GM18517 (cell line): ENCODE results near the gene CCL27.

Experiments used
- ATAC-seq: cut with Tn5 transposase; IDR thresholded peaks from one replicate; pipeline ENCODE4 v1.9.1; 2021; ENCODE audit warnings: mild to moderate bottlenecking, moderate library complexity; ENCODE audit not compliant: unreplicated experiment

CCL27 gene

DNA sequence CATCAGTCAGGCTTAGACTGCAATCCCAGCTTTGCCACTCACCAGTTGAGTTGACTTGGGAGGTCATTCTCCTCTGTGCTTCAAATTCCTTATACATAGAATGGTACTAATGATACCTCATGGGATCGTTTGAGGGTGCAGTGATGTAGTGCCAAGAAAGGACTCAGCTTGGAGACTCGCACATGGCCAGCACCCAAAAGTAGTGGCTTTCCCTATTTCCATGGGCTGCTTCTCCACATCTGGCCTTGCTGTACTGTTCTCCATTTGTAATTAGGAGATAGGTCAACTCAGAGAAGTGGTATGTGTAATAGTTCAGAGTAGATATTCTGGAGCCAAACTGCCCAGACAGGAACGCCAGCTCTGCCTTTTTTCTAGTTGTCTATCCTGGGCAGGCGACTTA, 23.1 kb upstream of the CCL27 start:
- ATAC-seq, result no peak

- ATAC-seq, result no peak
Measured at GRCh38 chr9:34684816-34685215, 22.4 kb upstream of the CCL27 start.

DNA sequence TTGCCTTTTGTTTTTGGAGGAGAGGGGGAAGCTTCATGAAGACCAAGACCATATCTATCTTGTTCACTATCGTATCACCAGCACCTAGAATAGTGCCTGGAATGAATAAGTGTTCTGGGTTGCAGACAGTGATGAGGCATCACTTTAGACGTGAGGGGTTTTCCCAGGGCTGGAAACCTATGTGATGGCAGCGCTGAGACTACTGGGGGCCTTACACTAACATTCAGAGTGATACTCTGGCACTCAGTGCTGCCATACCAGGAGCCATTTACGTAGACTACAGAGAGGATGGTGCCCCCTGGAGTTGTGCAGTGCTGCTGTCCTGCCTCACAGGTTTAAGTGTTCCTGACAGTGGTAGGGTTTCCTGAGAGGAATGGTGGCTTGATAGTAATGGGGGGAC, 21.7 kb upstream of the CCL27 start:
- ATAC-seq, result no peak

GRCh38 chr9:34675869-34676268, 13.4 kb upstream of the CCL27 start:
- no peak for ATAC-seq

DNA sequence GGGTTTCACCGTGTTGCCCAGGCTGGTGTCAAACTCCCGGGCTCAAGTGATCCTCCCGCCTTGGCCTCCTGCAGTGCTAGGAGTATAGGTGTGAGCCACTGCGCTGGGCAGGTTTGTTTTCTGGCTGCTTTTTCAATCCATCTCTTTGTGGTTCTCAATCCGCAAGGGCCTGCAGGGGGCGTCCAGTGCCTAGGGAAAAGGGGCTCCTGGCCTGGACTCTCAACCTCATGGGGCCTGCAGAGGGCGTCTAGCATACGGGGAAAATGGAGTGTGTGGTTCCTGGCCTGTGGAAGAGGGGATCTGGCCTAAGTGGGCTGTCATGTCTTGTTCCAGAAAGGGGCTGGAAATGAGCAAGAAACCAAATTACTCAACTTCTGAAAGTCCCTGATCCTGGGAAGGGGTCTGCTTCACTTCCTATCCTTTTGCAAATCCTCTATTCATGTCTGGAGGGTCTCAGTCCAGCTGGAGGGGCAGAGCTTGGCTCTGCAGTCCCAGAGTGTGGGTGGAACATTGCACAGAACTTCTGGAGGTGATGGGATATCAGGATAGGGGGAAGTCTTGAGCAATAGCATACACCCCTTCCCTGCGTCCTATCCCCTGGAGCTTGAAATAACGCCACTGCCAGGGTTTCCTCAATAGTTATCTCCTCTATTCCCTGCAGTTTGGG, 12.7 kb upstream of the CCL27 start:
- no peak for ATAC-seq

- ATAC-seq, result no peak
Measured at GRCh38 chr9:34674440-34674839, 12.0 kb upstream of the CCL27 start.

- ATAC-seq, result no peak
Measured at GRCh38 chr9:34671307-34671706, 8.8 kb upstream of the CCL27 start.

GRCh38 chr9:34669809-34670562, 7.5 kb upstream of the CCL27 start:
- no peak for ATAC-seq

- peak; percentile 61 for ATAC-seq
Measured at GRCh38 chr9:34665381-34666250, 3.2 kb upstream of the CCL27 start.

GRCh38 chr9:34665067-34665380, 2.6 kb upstream of the CCL27 start:
- ATAC-seq, result no peak

GRCh38 chr9:34664281-34665066, 2.0 kb upstream of the CCL27 start:
- ATAC-seq, result peak; percentile 50

GRCh38 chr9:34663303-34663605, 797 bp upstream of the CCL27 start:
- ATAC-seq, result no peak

DNA sequence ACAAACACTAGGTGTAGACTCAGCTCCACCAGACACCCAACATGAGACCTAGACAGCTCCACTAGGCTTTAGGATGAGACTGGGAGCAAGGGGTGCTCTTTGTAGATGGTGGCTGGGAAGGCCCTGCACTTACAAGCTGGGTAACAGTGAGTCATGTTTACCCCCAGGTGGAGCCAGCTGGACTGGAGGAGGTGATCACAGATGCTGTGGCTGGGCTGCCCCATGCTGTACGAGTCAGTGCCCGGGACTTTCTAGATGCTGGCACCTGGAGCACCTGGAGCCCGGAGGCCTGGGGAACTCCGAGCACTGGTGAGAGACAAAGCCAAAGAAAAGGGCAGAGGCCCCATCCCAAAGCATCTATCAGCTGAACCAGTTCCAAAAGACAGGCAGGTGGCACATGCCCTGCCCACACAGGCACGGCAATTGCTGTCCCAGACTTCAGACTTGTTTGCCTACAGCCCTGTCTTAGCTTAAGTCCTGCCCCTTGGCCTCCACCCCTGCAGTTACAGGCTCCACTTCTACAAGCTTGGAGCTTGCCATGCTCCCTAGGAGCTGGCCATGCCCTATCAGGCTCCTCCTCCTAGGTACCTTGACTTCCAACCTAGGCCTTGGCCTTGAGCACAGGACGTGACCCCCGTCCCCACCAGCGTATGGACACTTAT, 2.7 kb downstream of the CCL27 start:
- no peak for ATAC-seq

DNA sequence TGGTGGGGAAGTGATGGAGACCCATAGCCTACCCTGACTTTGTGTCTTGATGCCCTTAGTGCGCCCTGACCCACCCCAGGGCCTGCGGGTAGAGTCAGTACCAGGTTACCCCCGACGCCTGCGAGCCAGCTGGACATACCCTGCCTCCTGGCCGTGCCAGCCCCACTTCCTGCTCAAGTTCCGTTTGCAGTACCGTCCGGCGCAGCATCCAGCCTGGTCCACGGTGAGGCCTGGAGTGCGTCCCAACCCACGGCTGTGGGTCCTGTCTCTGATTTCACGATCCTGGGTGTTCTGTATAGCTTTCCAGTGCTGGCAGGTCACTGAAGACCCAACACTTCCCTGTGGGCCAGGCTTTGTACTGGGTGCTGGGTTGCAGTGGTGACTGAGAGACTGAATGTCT, 4.0 kb downstream of the CCL27 start:
- ATAC-seq, result no peak

DNA sequence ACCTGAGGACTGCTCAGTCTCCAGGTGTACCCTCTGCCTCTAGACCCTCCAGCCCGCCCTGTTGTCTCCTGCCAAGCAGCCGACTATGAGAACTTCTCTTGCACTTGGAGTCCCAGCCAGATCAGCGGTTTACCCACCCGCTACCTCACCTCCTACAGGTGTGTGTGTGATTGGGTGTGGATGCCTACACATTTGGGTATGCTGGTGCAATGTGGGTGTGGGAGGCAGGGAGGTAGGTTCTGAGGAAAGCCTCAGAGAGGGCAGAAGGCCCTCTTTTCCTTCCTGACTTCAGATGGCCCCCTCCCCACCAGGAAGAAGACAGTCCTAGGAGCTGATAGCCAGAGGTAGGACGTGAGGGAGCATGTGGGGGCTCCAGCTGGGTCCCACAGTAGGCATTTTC, 5.5 kb downstream of the CCL27 start:
- ATAC-seq, result no peak

- no peak for ATAC-seq
Measured at GRCh38 chr9:34655394-34655793, 7.1 kb downstream of the CCL27 start.

DNA sequence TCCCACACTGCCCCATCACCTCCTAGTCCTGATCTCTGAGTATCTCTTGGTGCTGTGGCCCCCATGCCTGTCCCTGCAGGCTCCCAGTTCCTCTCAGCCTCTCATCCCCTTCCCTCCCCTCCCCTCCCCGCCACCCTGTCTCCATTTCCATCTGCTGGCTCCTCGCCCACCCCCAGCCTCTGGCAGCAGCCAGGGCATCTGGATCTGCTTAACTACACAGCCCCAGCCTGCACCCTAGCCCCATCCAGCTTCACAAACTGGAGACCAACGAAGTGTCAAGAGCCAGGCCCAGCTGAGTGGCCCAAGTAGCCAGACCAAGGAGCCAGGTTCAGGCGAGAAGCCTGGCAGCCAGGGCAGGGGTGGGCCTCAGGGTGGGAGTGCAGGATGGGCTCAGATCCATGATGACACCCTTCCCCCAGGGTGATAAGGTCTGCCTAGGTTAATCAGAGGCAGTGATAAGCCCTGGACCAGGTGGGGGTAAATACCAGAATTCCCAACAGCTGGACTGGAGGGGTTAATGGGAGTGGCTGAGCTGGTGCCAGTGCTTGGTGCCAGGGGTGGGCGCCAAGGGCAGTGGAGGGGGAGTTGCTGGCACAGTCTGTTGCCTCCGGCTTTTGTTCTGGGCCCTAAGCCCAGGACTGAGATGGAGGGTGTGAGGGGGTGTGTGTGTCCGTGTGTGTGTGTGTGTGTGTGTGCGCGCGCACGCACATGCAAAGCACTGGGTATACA, 8.0 kb downstream of the CCL27 start:
- no peak for ATAC-seq

GRCh38 chr9:34653151-34654072, 9.0 kb downstream of the CCL27 start:
- ATAC-seq, result no peak

- ATAC-seq, result no peak
Measured at GRCh38 chr9:34652602-34653000, 9.9 kb downstream of the CCL27 start.
